HepG2 (cell line): ENCODE data around the gene PSKH1. TPM values are rescaled to one million over a fixed set of nuclear protein-coding genes. Genes with fewer than 3 reads are reported as not detected.

Source experiments
- CBX5 ChIP-seq: sonication (generic); formaldehyde crosslinking; IDR thresholded peaks from 2 replicates; pipeline ENCODE4 v1.4.0; 2020; ENCODE audit warnings: missing genetic modification reagents, borderline replicate concordance
- HNRNPH1 ChIP-seq: fragments of 200-400 bp; formaldehyde crosslinking; optimal IDR thresholded peaks from 2 replicates; pipeline ENCODE3; 2017; ENCODE audit warnings: mild to moderate bottlenecking, low read depth, low read length
- IRF2 ChIP-seq: IDR thresholded peaks from 2 replicates; pipeline ENCODE4 v1.6.1; 2018; ENCODE audit warnings: missing genetic modification reagents, missing compliant biosample characterization
- NFE2L1 ChIP-seq: sonication (generic); formaldehyde crosslinking; IDR thresholded peaks from 2 replicates; pipeline ENCODE4 v1.4.0; 2020; ENCODE audit warnings: missing genetic modification reagents, mild to moderate bottlenecking, borderline replicate concordance
- PHF5A ChIP-seq: IDR thresholded peaks from one replicate; pipeline ENCODE4 v1.6.1; 2018; ENCODE audit warnings: low read depth, missing genetic modification reagents; ENCODE audit not compliant: unreplicated experiment
- RCOR2 ChIP-seq: IDR thresholded peaks from 2 replicates; pipeline ENCODE4 v1.6.1; 2016; ENCODE audit warnings: missing biosample characterization, missing genetic modification reagents
- TBX3 ChIP-seq: fragments of 450-650 bp; IDR thresholded peaks from 2 replicates; pipeline ENCODE4 v1.6.1; 2017; ENCODE audit warnings: antibody characterized with exemption, mild to moderate bottlenecking, inconsistent platforms, borderline replicate concordance
- ZNF329 ChIP-seq: sonication (generic); formaldehyde crosslinking; IDR thresholded peaks from 2 replicates; pipeline ENCODE4 v1.9.0; 2021; ENCODE audit warnings: low read depth, mild to moderate bottlenecking, missing genetic modification reagents
- polyA plus RNA-seq, 8 experiments: library from polyadenylated mRNA; depleted of rRNA in 3 of 8; stranded (reverse) in 7 of 8; unstranded in 1 of 8; fragments of >200 nt; fragmentation: Illumina TruSeq in 4 of 8; extraction: Trizol in 4 of 8; gene quantifications; 2 replicates each; pipeline versions ENCODE4 v1.2.1 to v1.2.3, GENCODE V29; 2011 to 2016; ENCODE audit warnings: low read depth in 4 of 8, missing spikeins in 1 of 8, mixed read lengths in 1 of 8; ENCODE audit not compliant: insufficient read depth in 1 of 8
- total RNA-seq, 5 experiments: library from RNA; depleted of rRNA; stranded (reverse); fragments of >200 nt; fragmentation: Illumina TruSeq; extraction: Trizol; gene quantifications; 2 replicates each; pipeline ENCODE4 v1.2.3, GENCODE V29; 2016; ENCODE audit warnings: low read depth in 1 of 5
- TF ChIP-seq, protein P1 (sequence below): sonication (generic); formaldehyde crosslinking; conservative IDR thresholded peaks from 2 replicates; pipeline ENCODE4 v1.8.0; 2022; ENCODE audit warnings: mild to moderate bottlenecking, moderate library complexity, missing genetic modification reagents
- TF ChIP-seq, protein P2 (sequence below): sonication (generic); formaldehyde crosslinking; IDR thresholded peaks from 2 replicates; pipeline ENCODE4 v1.4.0; 2020; ENCODE audit warnings: missing genetic modification reagents, borderline replicate concordance
- TF ChIP-seq, protein P3 (sequence below): sonication (generic); formaldehyde crosslinking; IDR thresholded peaks from 2 replicates; pipeline ENCODE4 v1.4.0; 2020; ENCODE audit warnings: missing genetic modification reagents, mild to moderate bottlenecking, borderline replicate concordance
- TF ChIP-seq, protein P4 (sequence below): sonication (generic); formaldehyde crosslinking; IDR thresholded peaks from 2 replicates; pipeline ENCODE4 v1.8.0; 2023; ENCODE audit warnings: mild to moderate bottlenecking, missing genetic modification reagents
- TF ChIP-seq, protein P5 (sequence below): sonication (generic); formaldehyde crosslinking; IDR thresholded peaks from 2 replicates; pipeline ENCODE4 v1.5.1; 2020; ENCODE audit warnings: mild to moderate bottlenecking, moderate library complexity, missing genetic modification reagents

Gene PSKH1
- total and polyA plus RNA-seq, 2 of the 13 experiments (the other 11 are each of a cell fraction or from before 2014, with no cell fraction given): 8.4 to 19.1 TPM

DNA sequence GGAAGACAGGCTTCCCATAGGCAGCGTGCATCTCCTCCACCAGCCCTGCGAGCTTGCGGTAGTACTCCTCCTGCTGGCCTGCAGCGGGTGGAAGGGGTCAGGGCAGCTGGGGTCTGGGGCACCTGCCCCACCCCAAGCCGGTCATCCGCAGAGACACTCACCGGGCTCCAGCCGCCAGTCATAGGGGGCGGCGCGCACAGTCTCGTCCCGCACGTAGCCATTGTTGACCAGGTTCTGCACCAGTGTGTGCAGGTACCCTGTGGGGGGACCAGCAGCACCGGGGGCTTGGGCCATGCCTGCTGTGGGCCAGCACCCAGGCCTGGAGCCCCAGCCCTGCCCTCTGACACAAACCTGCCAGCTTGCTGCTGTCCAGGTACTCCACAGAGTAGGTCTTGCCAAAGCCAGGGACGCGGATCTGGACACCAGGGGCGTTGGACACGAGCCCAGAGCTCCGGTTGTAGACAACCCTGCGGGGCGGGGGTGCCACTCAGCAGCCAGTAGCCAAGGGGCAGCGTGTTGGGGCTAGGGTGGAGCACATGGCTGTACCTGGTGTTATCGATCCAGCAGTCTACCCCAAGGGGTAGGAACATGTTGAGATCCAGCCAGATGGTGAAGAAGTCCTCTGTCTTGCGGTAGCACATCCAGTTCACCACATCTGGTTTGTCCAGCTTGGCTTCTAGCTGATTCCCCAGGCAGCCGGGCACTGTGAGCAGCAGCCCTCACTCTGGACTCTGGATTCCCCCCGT lies 49.6 kb downstream of the PSKH1 start (continued):
- TF ChIP-seq, protein P1, sequence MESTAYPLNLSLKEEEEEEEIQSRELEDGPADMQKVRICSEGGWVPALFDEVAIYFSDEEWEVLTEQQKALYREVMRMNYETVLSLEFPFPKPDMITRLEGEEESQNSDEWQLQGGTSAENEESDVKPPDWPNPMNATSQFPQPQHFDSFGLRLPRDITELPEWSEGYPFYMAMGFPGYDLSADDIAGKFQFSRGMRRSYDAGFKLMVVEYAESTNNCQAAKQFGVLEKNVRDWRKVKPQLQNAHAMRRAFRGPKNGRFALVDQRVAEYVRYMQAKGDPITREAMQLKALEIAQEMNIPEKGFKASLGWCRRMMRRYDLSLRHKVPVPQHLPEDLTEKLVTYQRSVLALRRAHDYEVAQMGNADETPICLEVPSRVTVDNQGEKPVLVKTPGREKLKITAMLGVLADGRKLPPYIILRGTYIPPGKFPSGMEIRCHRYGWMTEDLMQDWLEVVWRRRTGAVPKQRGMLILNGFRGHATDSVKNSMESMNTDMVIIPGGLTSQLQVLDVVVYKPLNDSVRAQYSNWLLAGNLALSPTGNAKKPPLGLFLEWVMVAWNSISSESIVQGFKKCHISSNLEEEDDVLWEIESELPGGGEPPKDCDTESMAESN (CRISPR knock-in tag): peak; percentile 58; the same call in 1 of the 2 replicates
- TF ChIP-seq, protein P2, sequence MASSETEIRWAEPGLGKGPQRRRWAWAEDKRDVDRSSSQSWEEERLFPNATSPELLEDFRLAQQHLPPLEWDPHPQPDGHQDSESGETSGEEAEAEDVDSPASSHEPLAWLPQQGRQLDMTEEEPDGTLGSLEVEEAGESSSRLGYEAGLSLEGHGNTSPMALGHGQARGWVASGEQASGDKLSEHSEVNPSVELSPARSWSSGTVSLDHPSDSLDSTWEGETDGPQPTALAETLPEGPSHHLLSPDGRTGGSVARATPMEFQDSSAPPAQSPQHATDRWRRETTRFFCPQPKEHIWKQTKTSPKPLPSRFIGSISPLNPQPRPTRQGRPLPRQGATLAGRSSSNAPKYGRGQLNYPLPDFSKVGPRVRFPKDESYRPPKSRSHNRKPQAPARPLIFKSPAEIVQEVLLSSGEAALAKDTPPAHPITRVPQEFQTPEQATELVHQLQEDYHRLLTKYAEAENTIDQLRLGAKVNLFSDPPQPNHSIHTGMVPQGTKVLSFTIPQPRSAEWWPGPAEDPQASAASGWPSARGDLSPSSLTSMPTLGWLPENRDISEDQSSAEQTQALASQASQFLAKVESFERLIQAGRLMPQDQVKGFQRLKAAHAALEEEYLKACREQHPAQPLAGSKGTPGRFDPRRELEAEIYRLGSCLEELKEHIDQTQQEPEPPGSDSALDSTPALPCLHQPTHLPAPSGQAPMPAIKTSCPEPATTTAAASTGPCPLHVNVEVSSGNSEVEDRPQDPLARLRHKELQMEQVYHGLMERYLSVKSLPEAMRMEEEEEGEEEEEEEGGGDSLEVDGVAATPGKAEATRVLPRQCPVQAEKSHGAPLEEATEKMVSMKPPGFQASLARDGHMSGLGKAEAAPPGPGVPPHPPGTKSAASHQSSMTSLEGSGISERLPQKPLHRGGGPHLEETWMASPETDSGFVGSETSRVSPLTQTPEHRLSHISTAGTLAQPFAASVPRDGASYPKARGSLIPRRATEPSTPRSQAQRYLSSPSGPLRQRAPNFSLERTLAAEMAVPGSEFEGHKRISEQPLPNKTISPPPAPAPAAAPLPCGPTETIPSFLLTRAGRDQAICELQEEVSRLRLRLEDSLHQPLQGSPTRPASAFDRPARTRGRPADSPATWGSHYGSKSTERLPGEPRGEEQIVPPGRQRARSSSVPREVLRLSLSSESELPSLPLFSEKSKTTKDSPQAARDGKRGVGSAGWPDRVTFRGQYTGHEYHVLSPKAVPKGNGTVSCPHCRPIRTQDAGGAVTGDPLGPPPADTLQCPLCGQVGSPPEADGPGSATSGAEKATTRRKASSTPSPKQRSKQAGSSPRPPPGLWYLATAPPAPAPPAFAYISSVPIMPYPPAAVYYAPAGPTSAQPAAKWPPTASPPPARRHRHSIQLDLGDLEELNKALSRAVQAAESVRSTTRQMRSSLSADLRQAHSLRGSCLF (CRISPR knock-in tag): no peak
- no peak for TF ChIP-seq IRF2
- peak; percentile 19; the same call in 1 of the 2 replicates for TF ChIP-seq NFE2L1
- TF ChIP-seq ZNF329 (CRISPR knock-in tag): peak; percentile 18; the same call in 1 of the 2 replicates
- TF ChIP-seq HNRNPH1: peak; percentile 48
- TF ChIP-seq, protein P3, sequence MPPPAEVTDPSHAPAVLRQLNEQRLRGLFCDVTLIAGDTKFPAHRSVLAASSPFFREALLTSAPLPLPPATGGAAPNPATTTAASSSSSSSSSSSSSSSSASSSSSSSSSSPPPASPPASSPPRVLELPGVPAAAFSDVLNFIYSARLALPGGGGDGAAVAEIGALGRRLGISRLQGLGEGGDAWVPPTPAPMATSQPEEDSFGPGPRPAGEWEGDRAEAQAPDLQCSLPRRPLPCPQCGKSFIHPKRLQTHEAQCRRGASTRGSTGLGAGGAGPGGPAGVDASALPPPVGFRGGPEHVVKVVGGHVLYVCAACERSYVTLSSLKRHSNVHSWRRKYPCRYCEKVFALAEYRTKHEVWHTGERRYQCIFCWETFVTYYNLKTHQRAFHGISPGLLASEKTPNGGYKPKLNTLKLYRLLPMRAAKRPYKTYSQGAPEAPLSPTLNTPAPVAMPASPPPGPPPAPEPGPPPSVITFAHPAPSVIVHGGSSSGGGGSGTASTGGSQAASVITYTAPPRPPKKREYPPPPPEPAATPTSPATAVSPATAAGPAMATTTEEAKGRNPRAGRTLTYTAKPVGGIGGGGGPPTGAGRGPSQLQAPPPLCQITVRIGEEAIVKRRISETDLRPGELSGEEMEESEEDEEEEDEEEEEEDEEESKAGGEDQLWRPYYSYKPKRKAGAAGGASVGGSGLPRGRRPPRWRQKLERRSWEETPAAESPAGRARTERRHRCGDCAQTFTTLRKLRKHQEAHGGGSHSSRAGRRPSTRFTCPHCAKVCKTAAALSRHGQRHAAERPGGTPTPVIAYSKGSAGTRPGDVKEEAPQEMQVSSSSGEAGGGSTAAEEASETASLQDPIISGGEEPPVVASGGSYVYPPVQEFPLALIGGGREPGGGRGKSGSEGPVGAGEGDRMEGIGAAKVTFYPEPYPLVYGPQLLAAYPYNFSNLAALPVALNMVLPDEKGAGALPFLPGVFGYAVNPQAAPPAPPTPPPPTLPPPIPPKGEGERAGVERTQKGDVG (CRISPR knock-in tag): peak; percentile 80; the same call in 1 of the 2 replicates
- 0 out of 2 replicates have a peak, but pooled peaks have one; percentile 12 for TF ChIP-seq CBX5 (CRISPR knock-in tag)
- TF ChIP-seq RCOR2 (CRISPR knock-in tag): no peak
- TF ChIP-seq, protein P4, sequence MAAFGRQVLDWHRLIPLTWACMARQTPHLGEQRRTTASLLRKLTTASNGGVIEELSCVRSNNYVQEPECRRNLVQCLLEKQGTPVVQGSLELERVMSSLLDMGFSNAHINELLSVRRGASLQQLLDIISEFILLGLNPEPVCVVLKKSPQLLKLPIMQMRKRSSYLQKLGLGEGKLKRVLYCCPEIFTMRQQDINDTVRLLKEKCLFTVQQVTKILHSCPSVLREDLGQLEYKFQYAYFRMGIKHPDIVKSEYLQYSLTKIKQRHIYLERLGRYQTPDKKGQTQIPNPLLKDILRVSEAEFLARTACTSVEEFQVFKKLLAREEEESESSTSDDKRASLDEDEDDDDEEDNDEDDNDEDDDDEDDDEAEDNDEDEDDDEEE (CRISPR knock-in tag): peak; percentile 46
- TF ChIP-seq, protein P5, sequence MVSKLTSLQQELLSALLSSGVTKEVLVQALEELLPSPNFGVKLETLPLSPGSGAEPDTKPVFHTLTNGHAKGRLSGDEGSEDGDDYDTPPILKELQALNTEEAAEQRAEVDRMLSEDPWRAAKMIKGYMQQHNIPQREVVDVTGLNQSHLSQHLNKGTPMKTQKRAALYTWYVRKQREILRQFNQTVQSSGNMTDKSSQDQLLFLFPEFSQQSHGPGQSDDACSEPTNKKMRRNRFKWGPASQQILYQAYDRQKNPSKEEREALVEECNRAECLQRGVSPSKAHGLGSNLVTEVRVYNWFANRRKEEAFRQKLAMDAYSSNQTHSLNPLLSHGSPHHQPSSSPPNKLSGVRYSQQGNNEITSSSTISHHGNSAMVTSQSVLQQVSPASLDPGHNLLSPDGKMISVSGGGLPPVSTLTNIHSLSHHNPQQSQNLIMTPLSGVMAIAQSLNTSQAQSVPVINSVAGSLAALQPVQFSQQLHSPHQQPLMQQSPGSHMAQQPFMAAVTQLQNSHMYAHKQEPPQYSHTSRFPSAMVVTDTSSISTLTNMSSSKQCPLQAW (CRISPR knock-in tag): peak; percentile 46; the same call in 1 of the 2 replicates
- no peak for TF ChIP-seq TBX3
- TF ChIP-seq PHF5A: peak; percentile 47
